Measurements from ENCODE around the gene ZPR1.

ZPR1 gene

GRCh38 chr11:116792869-116793771, 5.3 kb upstream of the ZPR1 start:
- in situ Hi-C loops (cut with MboI; ENCODE audit: low pct_unique_long_range_greater_than_20kb, low sequenced_read_pairs, unreplicated experiment), result loop anchor here (25.0 kb wide), 1 partner anchor 319 kb away; no protein-coding TSS in a partner anchor
- no peak for TF ChIP-seq CTCF (IDR thresholded peaks at IDR 0.05; ENCODE audit: extremely low read depth, insufficient read depth, missing control alignments)
- no peak for DNase-seq (ENCODE audit: low spot score)

GRCh38 chr11:116792144-116792868, 4.5 kb upstream of the ZPR1 start:
- TF ChIP-seq CTCF (IDR thresholded peaks at IDR 0.05; ENCODE audit: extremely low read depth, insufficient read depth, missing control alignments), result no peak
- in situ Hi-C loops (cut with MboI; ENCODE audit: low pct_unique_long_range_greater_than_20kb, low sequenced_read_pairs, unreplicated experiment), result loop anchor here (25.0 kb wide), 1 partner anchor 320 kb away; no protein-coding TSS in a partner anchor
- no peak for DNase-seq (ENCODE audit: low spot score)

GRCh38 chr11:116791813-116792143, 4.0 kb upstream of the ZPR1 start, which contains the start of gene APOA5:
Gene APOA5 (minus strand): TSS chr11:116791879. CDS start chr11:116791860, 19 bp downstream.
- TF ChIP-seq CTCF (IDR thresholded peaks at IDR 0.05; ENCODE audit: extremely low read depth, insufficient read depth, missing control alignments), result no peak
- DNase-seq (ENCODE audit: low spot score), result no peak
- in situ Hi-C loops (cut with MboI; ENCODE audit: low pct_unique_long_range_greater_than_20kb, low sequenced_read_pairs, unreplicated experiment), result loop anchor here (25.0 kb wide), 1 partner anchor 321 kb away; no protein-coding TSS in a partner anchor

- in situ Hi-C loops (cut with MboI; ENCODE audit: low pct_unique_long_range_greater_than_20kb, low sequenced_read_pairs, unreplicated experiment), result loop anchor here (25.0 kb wide), 1 partner anchor 321 kb away; no protein-coding TSS in a partner anchor
- peak; percentile 92 for TF ChIP-seq CTCF (IDR thresholded peaks at IDR 0.05; ENCODE audit: extremely low read depth, insufficient read depth, missing control alignments)
- DNase-seq (ENCODE audit: low spot score), result peak; percentile 89
These were observed 3.4 kb upstream of the ZPR1 start for GRCh38 chr11:116791002-116791812.

GRCh38 chr11:116790167-116791001, 2.6 kb upstream of the ZPR1 start:
- no peak for TF ChIP-seq CTCF (IDR thresholded peaks at IDR 0.05; ENCODE audit: extremely low read depth, insufficient read depth, missing control alignments)
- no peak for DNase-seq (ENCODE audit: low spot score)
- in situ Hi-C loops (cut with MboI; ENCODE audit: low pct_unique_long_range_greater_than_20kb, low sequenced_read_pairs, unreplicated experiment), result loop anchor here (25.0 kb wide), 1 partner anchor 322 kb away; no protein-coding TSS in a partner anchor

Data from GM13977 (cell line).